Endodermal cell (in vitro differentiated cells): Measurements from ENCODE around the gene TRIP4. TPM values are rescaled to one million over a fixed set of nuclear protein-coding genes. Genes with fewer than 3 reads are reported as not detected.
A peak's percentile ranks its signal among the peaks of the same experiment; 100 is the strongest.
"Not testable (repeated sequence)": the region's sequence is repeated elsewhere in the genome, so short reads cannot be mapped to it uniquely, and the experiment has no call there.

Experiments
- DNase-seq: peaks from one replicate; pipeline ENCODE4 v3.0.0-alpha.2; 2017
- H3K27ac ChIP-seq: 2 replicates; pipeline ENCODE4 v1.5.1; 2013; ENCODE audit warnings: mild to moderate bottlenecking, low read depth, low read length, moderate library complexity
- H3K27me3 ChIP-seq: 2 replicates; pipeline ENCODE4 v1.6.1; 2013; ENCODE audit warnings: mild to moderate bottlenecking, low read length, moderate library complexity; ENCODE audit not compliant: insufficient read depth, control insufficient read depth, poor library complexity, severe bottlenecking
- H3K36me3 ChIP-seq: 2 replicates; pipeline ENCODE4 v1.7.0; 2013; ENCODE audit warnings: mild to moderate bottlenecking, low read length, moderate library complexity; ENCODE audit not compliant: control insufficient read depth, insufficient read depth
- H3K4me1 ChIP-seq: one replicate; pipeline ENCODE4 v1.7.0; 2013; ENCODE audit warnings: low read length; ENCODE audit not compliant: control insufficient read depth, insufficient read depth
- H3K4me3 ChIP-seq: 2 replicates; pipeline ENCODE4 v1.5.1; 2013; ENCODE audit warnings: mild to moderate bottlenecking, low read length, moderate library complexity
- H3K9ac ChIP-seq: 2 replicates; pipeline ENCODE4 v1.6.1; 2013; ENCODE audit warnings: mild to moderate bottlenecking, low read length, moderate library complexity; ENCODE audit not compliant: poor library complexity, severe bottlenecking; ENCODE audit errors: extremely low read depth
- H3K9me3 ChIP-seq: 2 replicates; pipeline ENCODE4 v1.6.1; 2013; ENCODE audit warnings: mild to moderate bottlenecking, low read length, moderate library complexity; ENCODE audit not compliant: control insufficient read depth
- H3K27ac Mint-ChIP-seq: 2 replicates; pipeline ENCODE4 v1.8.0; 2020; ENCODE audit warnings: mixed read lengths
- H3K27me3 Mint-ChIP-seq: 2 replicates; pipeline ENCODE4 v1.8.0; 2021; ENCODE audit warnings: mild to moderate bottlenecking, mixed read lengths; ENCODE audit not compliant: insufficient read depth
- H3K36me3 Mint-ChIP-seq: 2 replicates; pipeline ENCODE4 v1.8.0; 2020; ENCODE audit warnings: low read depth, mixed read lengths
- H3K4me1 Mint-ChIP-seq: 2 replicates; pipeline ENCODE4 v1.8.0; 2020; ENCODE audit warnings: mixed read lengths
- H3K4me3 Mint-ChIP-seq: 2 replicates; pipeline ENCODE4 v1.8.0; 2020; ENCODE audit warnings: mild to moderate bottlenecking, moderate library complexity, mixed read lengths
- H3K9me3 Mint-ChIP-seq: 2 replicates; pipeline ENCODE4 v1.8.0; 2020; ENCODE audit warnings: mild to moderate bottlenecking, mixed read lengths
- CTCF ChIP-seq: fragments of 200-600 bp; sonication (generic); conservative IDR thresholded peaks from 2 replicates; pipeline ENCODE4 v1.5.0; 2021; ENCODE audit warnings: antibody characterized with exemption, mild to moderate bottlenecking
- WGBS, 2 experiments: methylation state at CpG; one replicate each; pipeline versions ENCODE4 v1.1.5 to v1.1.7; 2013; ENCODE audit warnings: missing lambda C conversion rate in 2 of 2, mixed read lengths in 1 of 2; ENCODE audit not compliant: insufficient coverage in 1 of 2, insufficient read length in 1 of 2; 5-methylcytosine and 5-hydroxymethylcytosine counted together
- total RNA-seq, 2 donors: library from RNA; stranded (reverse); fragmentation: NEBNext Ultra II Directional in 1 of 2; extraction: Animal tissue kit (Norgen Biotek cat#: 25700) in 1 of 2; gene quantifications; 2 replicates in 1 of 2; 3 replicates in 1 of 2; pipeline ENCODE4 v1.2.1, GENCODE V29; 2021

TRIP4 gene
- total RNA-seq, 2 donors from 2014 or later, result 26.5 to 29.1 TPM

- Histone ChIP-seq H3K9me3 (no peaks in the 10 kb centered on the region), H3K27ac (peak overlapping the region; percentile 81), H3K4me3 (peak overlapping the region; percentile 86), H3K27me3 (no peaks in the 10 kb centered on the region), H3K36me3 (peaks cover 5% of the 10 kb centered on the region), H3K9ac (peak overlapping the region; percentile 68), H3K4me1 (no peaks in the 10 kb centered on the region)
- no peak for TF ChIP-seq CTCF
- Mint-ChIP-seq H3K27ac (peak overlapping the region; percentile 89), H3K4me1 (peaks cover 14% of the 10 kb centered on the region), H3K9me3 (no peaks in the 10 kb centered on the region), H3K36me3 (peaks cover 7% of the 10 kb centered on the region), H3K4me3 (peak overlapping the region; percentile 94), H3K27me3 (no peaks in the 10 kb centered on the region)
- DNase-seq, result no peak
- WGBS, 2 experiments, result 86% methylated on average over 3 to 5 of the region's 5 CpGs
These were observed 31.0 kb upstream of the TRIP4 start for GRCh38 chr15:64356710-64357040.

- no peak for TF ChIP-seq CTCF
- Histone ChIP-seq H3K9me3 (no peaks in the 10 kb centered on the region), H3K27me3 (no peaks in the 10 kb centered on the region), H3K4me3 (no peak overlapping the region), H3K36me3 (peaks cover 23% of the 10 kb centered on the region), H3K9ac (no peak overlapping the region), H3K4me1 (no peaks in the 10 kb centered on the region), H3K27ac (no peak overlapping the region)
- Mint-ChIP-seq H3K9me3 (no peaks in the 10 kb centered on the region), H3K27me3 (no peaks in the 10 kb centered on the region), H3K4me3 (no peak overlapping the region), H3K36me3 (peaks cover 19% of the 10 kb centered on the region), H3K4me1 (peaks cover 5% of the 10 kb centered on the region), H3K27ac (no peak overlapping the region)
- 95% methylated on average over 3 to 4 of the region's 4 CpGs for WGBS, 2 experiments
- DNase-seq, result no peak
These were observed 26.4 kb upstream of the TRIP4 start for GRCh38 chr15:64361259-64361658.

GRCh38 chr15:64369078-64369607, 18.5 kb upstream of the TRIP4 start:
- Histone ChIP-seq H3K4me1 (no peaks in the 10 kb centered on the region), H3K36me3 (peaks cover 26% of the 10 kb centered on the region), H3K27me3 (no peaks in the 10 kb centered on the region), H3K27ac (no peak overlapping the region), H3K4me3 (no peak overlapping the region), H3K9me3 (no peaks in the 10 kb centered on the region), H3K9ac (no peak overlapping the region)
- peaks cover 23% of the 10 kb centered on the region for H3K36me3 Mint-ChIP-seq
- no peak for TF ChIP-seq CTCF
- no peaks in the 10 kb centered on the region for H3K27me3 Mint-ChIP-seq
- WGBS, 2 experiments, result 100% methylated on average over 1 to 2 of the region's 2 CpGs
- H3K9me3 Mint-ChIP-seq, result no peaks in the 10 kb centered on the region
- DNase-seq, result no peak
- H3K4me3 Mint-ChIP-seq, result no peak overlapping the region
- no peaks in the 10 kb centered on the region for H3K4me1 Mint-ChIP-seq
- H3K27ac Mint-ChIP-seq, result no peak overlapping the region

GRCh38 chr15:64371383-64371782, 16.3 kb upstream of the TRIP4 start:
- not testable (repeated sequence) for DNase-seq, H3K9me3 ChIP-seq, H3K9me3 Mint-ChIP-seq, H3K27me3 Mint-ChIP-seq, H3K9ac ChIP-seq, H3K4me3 ChIP-seq, H3K4me1 ChIP-seq, H3K4me1 Mint-ChIP-seq, H3K27me3 ChIP-seq, H3K27ac Mint-ChIP-seq, H3K27ac ChIP-seq, H3K4me3 Mint-ChIP-seq
- H3K36me3 ChIP-seq, result peaks cover 34% of the 10 kb centered on the region
- 89 to 97% methylated on average over 8 of the region's 8 CpGs for WGBS, 2 experiments
- peaks cover 30% of the 10 kb centered on the region for H3K36me3 Mint-ChIP-seq
